ENCODE results near the gene NPW.

DNA sequence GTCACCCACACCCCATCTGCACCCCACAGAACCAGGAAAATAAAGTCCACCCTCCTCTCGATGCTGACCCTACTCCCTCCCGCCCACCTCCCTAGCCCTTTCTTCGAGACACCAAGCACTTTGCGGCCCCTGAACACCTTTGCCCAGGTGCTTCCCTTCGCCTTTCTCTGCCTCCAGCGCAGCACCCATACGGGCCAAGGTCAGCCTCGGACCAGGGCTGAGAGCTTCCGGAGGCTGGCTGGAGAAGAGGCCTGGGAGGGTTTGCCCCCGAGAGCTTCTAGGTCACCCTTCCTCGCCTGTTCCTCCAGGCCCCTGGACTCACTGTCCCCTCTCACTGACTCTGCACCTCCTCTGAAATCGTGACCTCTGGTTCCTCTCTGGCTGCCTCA, 4.4 kb downstream of the NPW start:
- TF ChIP-seq EZH2phosphoT487 (IDR thresholded peaks at IDR 0.05; ENCODE audit: borderline replicate concordance, low read length) (no peak), CTCF (IDR thresholded peaks at IDR 0.05; ENCODE audit: low read depth, low read length, poor library complexity, severe bottlenecking) (no peak)

Data from DOHH2 (cell line).